Measurements from ENCODE around the gene UFM1.

DNA sequence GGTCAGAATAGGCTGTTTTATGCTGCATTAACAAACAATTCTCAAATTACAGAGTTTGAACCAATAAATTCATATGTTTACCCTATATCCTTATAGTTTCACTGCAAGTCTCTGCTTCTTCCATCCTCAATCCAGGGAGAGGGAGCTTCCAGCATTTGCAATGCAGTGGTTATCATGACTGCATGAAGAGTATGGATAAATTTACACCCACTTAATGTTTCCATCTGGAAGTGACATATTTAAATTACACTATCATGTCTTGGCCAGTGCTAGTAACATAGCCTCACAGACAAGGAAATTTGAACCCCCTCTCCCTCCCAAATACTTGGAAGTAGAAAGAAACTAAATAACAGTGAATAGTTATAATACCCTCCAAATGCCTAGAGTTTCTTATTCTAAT, 33.5 kb upstream of the UFM1 start:
- TF ChIP-seq, protein P1, sequence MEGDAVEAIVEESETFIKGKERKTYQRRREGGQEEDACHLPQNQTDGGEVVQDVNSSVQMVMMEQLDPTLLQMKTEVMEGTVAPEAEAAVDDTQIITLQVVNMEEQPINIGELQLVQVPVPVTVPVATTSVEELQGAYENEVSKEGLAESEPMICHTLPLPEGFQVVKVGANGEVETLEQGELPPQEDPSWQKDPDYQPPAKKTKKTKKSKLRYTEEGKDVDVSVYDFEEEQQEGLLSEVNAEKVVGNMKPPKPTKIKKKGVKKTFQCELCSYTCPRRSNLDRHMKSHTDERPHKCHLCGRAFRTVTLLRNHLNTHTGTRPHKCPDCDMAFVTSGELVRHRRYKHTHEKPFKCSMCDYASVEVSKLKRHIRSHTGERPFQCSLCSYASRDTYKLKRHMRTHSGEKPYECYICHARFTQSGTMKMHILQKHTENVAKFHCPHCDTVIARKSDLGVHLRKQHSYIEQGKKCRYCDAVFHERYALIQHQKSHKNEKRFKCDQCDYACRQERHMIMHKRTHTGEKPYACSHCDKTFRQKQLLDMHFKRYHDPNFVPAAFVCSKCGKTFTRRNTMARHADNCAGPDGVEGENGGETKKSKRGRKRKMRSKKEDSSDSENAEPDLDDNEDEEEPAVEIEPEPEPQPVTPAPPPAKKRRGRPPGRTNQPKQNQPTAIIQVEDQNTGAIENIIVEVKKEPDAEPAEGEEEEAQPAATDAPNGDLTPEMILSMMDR (IDR thresholded peaks at IDR 0.05): no peak
- no peak for TF ChIP-seq EZH2 (IDR thresholded peaks at IDR 0.05)
- TF ChIP-seq EZH2phosphoT487 (IDR thresholded peaks at IDR 0.05): no peak
